Neural cell (in vitro differentiated cells): ENCODE data around the gene RAP1GAP2. TPM values are rescaled to one million over a fixed set of nuclear protein-coding genes. Genes with fewer than 3 reads are reported as not detected.

Experiments used
- H2AFZ ChIP-seq: fragments of 200-600, 300-800 bp; sonication (generic), shearing (Covaris generic); 2 replicates; pipeline ENCODE4 v1.6.0; 2014; ENCODE audit warnings: low read depth, mild to moderate bottlenecking, antibody characterized with exemption, low read length, moderate library complexity
- H3F3A ChIP-seq: fragments of 200-600 bp; shearing (Covaris generic); 2 replicates; pipeline ENCODE4 v1.6.1; 2016; ENCODE audit warnings: mild to moderate bottlenecking, moderate library complexity, mixed read lengths, antibody characterized with exemption, low read length; ENCODE audit not compliant: insufficient read depth, poor library complexity, severe bottlenecking
- H3K27ac ChIP-seq: fragments of 200-600, 300-800 bp; sonication (generic), shearing (Covaris generic); 2 replicates; pipeline ENCODE4 v1.5.1; 2014; ENCODE audit warnings: mild to moderate bottlenecking, low read length, moderate library complexity
- H3K27me3 ChIP-seq: fragments of 300-800, 200-600 bp; sonication (generic), shearing (Covaris generic); 2 replicates; pipeline ENCODE4 v1.6.0; 2014; ENCODE audit warnings: mild to moderate bottlenecking, low read depth, low read length, moderate library complexity; ENCODE audit not compliant: insufficient read depth
- H3K36me3 ChIP-seq: fragments of 300-800, 200-600 bp; sonication (generic), shearing (Covaris generic); 2 replicates; pipeline ENCODE4 v1.5.1; 2014; ENCODE audit warnings: mild to moderate bottlenecking, antibody characterized with exemption, low read length, moderate library complexity; ENCODE audit not compliant: insufficient read depth
- H3K4me2 ChIP-seq: fragments of 300-800, 200-600 bp; sonication (generic), shearing (Covaris generic); 2 replicates; pipeline ENCODE4 v1.6.0; 2014; ENCODE audit warnings: mild to moderate bottlenecking, low read length
- H3K4me3 ChIP-seq: fragments of 300-800, 200-600 bp; sonication (generic), shearing (Covaris generic); 2 replicates; pipeline ENCODE4 v1.5.1; 2014; ENCODE audit warnings: mild to moderate bottlenecking, low read length, moderate library complexity
- H3K79me2 ChIP-seq: fragments of 200-600 bp; shearing (Covaris generic); replicated peaks from 2 replicates; pipeline ENCODE4 v1.6.0; 2014; ENCODE audit warnings: mild to moderate bottlenecking, low read length, moderate library complexity; ENCODE audit not compliant: insufficient read depth
- H3K9ac ChIP-seq: fragments of 300-800, 200-600 bp; sonication (generic), shearing (Covaris generic); 2 replicates; pipeline ENCODE4 v1.6.1; 2016; ENCODE audit warnings: mild to moderate bottlenecking, low read length, mixed read lengths
- H3K9me2 ChIP-seq: fragments of 200-600 bp; shearing (Covaris generic); 2 replicates; pipeline ENCODE4 v1.6.1; 2016; ENCODE audit warnings: mild to moderate bottlenecking, low read length, mixed read lengths; ENCODE audit not compliant: insufficient read depth
- H3K9me3 ChIP-seq: fragments of 200-600, 300-800 bp; sonication (generic), shearing (Covaris generic); 2 replicates; pipeline ENCODE4 v1.6.1; 2016; ENCODE audit warnings: mild to moderate bottlenecking, mixed run types, low read length, moderate library complexity, mixed read lengths
- H4K20me1 ChIP-seq: fragments of 200-600 bp; shearing (Covaris generic); 2 replicates; pipeline ENCODE4 v1.6.1; 2016; ENCODE audit warnings: mild to moderate bottlenecking, mixed run types; ENCODE audit not compliant: insufficient read depth
- CTCF ChIP-seq: fragments of 450-650 bp; IDR thresholded peaks from 2 replicates; pipeline ENCODE4 v1.5.1; 2014; ENCODE audit warnings: antibody characterized with exemption, mild to moderate bottlenecking, moderate library complexity; ENCODE audit not compliant: poor library complexity, severe bottlenecking
- EP300 ChIP-seq: fragments of 450-650 bp; conservative IDR thresholded peaks from 2 replicates; pipeline ENCODE4 v1.6.1; 2014; ENCODE audit warnings: antibody characterized with exemption, mild to moderate bottlenecking, moderate library complexity; ENCODE audit not compliant: poor library complexity, severe bottlenecking
- EZH2 ChIP-seq: fragments of 200-600, 300-800 bp; shearing (Covaris generic), sonication (generic); IDR thresholded peaks from 2 replicates; pipeline ENCODE4 v1.6.1; 2014; ENCODE audit warnings: antibody characterized with exemption, low read length, borderline replicate concordance, mild to moderate bottlenecking; ENCODE audit not compliant: insufficient read depth, poor library complexity, severe bottlenecking
- MXI1 ChIP-seq: fragments of 450-650 bp; conservative IDR thresholded peaks from 2 replicates; pipeline ENCODE4 v1.6.1; 2014; ENCODE audit warnings: antibody characterized with exemption, mild to moderate bottlenecking; ENCODE audit not compliant: poor library complexity, severe bottlenecking
- POLR2AphosphoS5 ChIP-seq: IDR thresholded peaks from 2 replicates; pipeline ENCODE4 v1.6.1; 2012
- RAD21 ChIP-seq: fragments of 450-650 bp; conservative IDR thresholded peaks from 2 replicates; pipeline ENCODE4 v1.6.1; 2014; ENCODE audit warnings: antibody characterized with exemption, mild to moderate bottlenecking, moderate library complexity
- REST ChIP-seq: IDR thresholded peaks from 2 replicates; pipeline ENCODE4 v1.6.1; 2012; ENCODE audit warnings: borderline replicate concordance
- SMC3 ChIP-seq: fragments of 450-650 bp; conservative IDR thresholded peaks from 2 replicates; pipeline ENCODE4 v1.6.1; 2014; ENCODE audit warnings: antibody characterized with exemption, mild to moderate bottlenecking, moderate library complexity; ENCODE audit not compliant: poor library complexity
- TAF1 ChIP-seq: IDR thresholded peaks from 2 replicates; pipeline ENCODE4 v1.6.1; 2012; ENCODE audit warnings: low read depth
- polyA plus RNA-seq: library from polyadenylated mRNA; depleted of rRNA; stranded (reverse); fragments of >200 nt; gene quantifications from 2 replicates; pipeline ENCODE4 v1.2.3, GENCODE V29; 2014

The RAP1GAP2 gene
- polyA plus RNA-seq, 1 donor from 2014 or later: 14.8 TPM

GRCh38 chr17:2777242-2777867, 18.9 kb upstream of the RAP1GAP2 start:
- Histone ChIP-seq H3K9me3 (no peaks in the 10 kb centered on the region), H3K79me2 (no peaks in the 10 kb centered on the region), H4K20me1 (no peaks in the 10 kb centered on the region), H3F3A (no peaks in the 10 kb centered on the region), H2AFZ (peak overlapping the region; percentile 46), H3K9me2 (no peaks in the 10 kb centered on the region), H3K4me2 (peak overlapping the region; percentile 59), H3K36me3 (no peaks in the 10 kb centered on the region), H3K27me3 (no peaks in the 10 kb centered on the region), H3K4me3 (peak overlapping the region; percentile 98), H3K27ac (peak overlapping the region; percentile 71), H3K9ac (peak overlapping the region; percentile 89)
- TF ChIP-seq CTCF: peak; percentile 41
- TF ChIP-seq SMC3: no peak
- peak; percentile 17 for TF ChIP-seq MXI1

GRCh38 chr17:2778489-2778888, 17.7 kb upstream of the RAP1GAP2 start:
- no peak overlapping the region for H3K4me2 ChIP-seq
- no peaks in the 10 kb centered on the region for H3K9me3 ChIP-seq
- H4K20me1 ChIP-seq: no peaks in the 10 kb centered on the region
- no peak overlapping the region for H2AFZ ChIP-seq
- H3K36me3 ChIP-seq: no peaks in the 10 kb centered on the region
- no peak for TF ChIP-seq SMC3
- TF ChIP-seq EZH2: no peak
- TF ChIP-seq POLR2AphosphoS5: no peak
- TF ChIP-seq EP300: no peak
- TF ChIP-seq CTCF: no peak
- no peak for TF ChIP-seq RAD21
- TF ChIP-seq REST: no peak
- TF ChIP-seq TAF1: no peak
- no peak for TF ChIP-seq MXI1
- no peaks in the 10 kb centered on the region for H3K79me2 ChIP-seq
- no peak overlapping the region for H3K27ac ChIP-seq
- peak overlapping the region; percentile 98 for H3K4me3 ChIP-seq
- H3K27me3 ChIP-seq: no peaks in the 10 kb centered on the region
- H3K9ac ChIP-seq: no peak overlapping the region
- H3K9me2 ChIP-seq: no peaks in the 10 kb centered on the region
- H3F3A ChIP-seq: no peaks in the 10 kb centered on the region
